Activated T-cell treated with anti-CD3 and anti-CD28 coated beads for 1 hour (primary cell): ENCODE measurements around the gene SNX4.
"Not testable (repeated sequence)": the region's sequence is repeated elsewhere in the genome, so short reads cannot be mapped to it uniquely, and the experiment has no call there.

Experiments used
- DNase-seq: peaks from one replicate; pipeline ENCODE4 v3.0.0-alpha.2; 2020; ENCODE audit warnings: low read depth

SNX4 gene

GRCh38 chr3:125462722-125463299, 57.2 kb downstream of the SNX4 start:
- DNase-seq = no peak

GRCh38 chr3:125461896-125462295, 58.1 kb downstream of the SNX4 start:
- DNase-seq = no peak

- DNase-seq = no peak
Measured at GRCh38 chr3:125460233-125460632, 59.8 kb downstream of the SNX4 start.

- no peak for DNase-seq
Measured at GRCh38 chr3:125443923-125444322, 76.1 kb downstream of the SNX4 start.

- no peak for DNase-seq
Measured at GRCh38 chr3:125442506-125442905, 77.5 kb downstream of the SNX4 start.

- DNase-seq = no peak
Measured at GRCh38 chr3:125440970-125441369, 79.0 kb downstream of the SNX4 start.

GRCh38 chr3:125440559-125440955, 79.4 kb downstream of the SNX4 start:
- no peak for DNase-seq

- DNase-seq = peak; percentile 59
Measured at GRCh38 chr3:125437631-125438435, 82.2 kb downstream of the SNX4 start.

- no peak for DNase-seq
Measured at GRCh38 chr3:125436921-125437320, 83.1 kb downstream of the SNX4 start.

GRCh38 chr3:125435231-125435630, 84.8 kb downstream of the SNX4 start:
- DNase-seq = no peak

GRCh38 chr3:125434582-125435011, 85.4 kb downstream of the SNX4 start:
- no peak for DNase-seq

GRCh38 chr3:125433611-125434041, 86.4 kb downstream of the SNX4 start:
- DNase-seq = no peak

GRCh38 chr3:125433091-125433534, 86.9 kb downstream of the SNX4 start:
- no peak for DNase-seq

- DNase-seq = no peak
Measured at GRCh38 chr3:125431912-125432790, 87.9 kb downstream of the SNX4 start.

- DNase-seq = no peak
Measured at GRCh38 chr3:125431391-125431790, 88.6 kb downstream of the SNX4 start.

GRCh38 chr3:125428216-125428830, 91.7 kb downstream of the SNX4 start:
- DNase-seq = no peak

- no peak for DNase-seq
Measured at GRCh38 chr3:125418306-125418705, 101.7 kb downstream of the SNX4 start.

GRCh38 chr3:125416235-125416634, 103.8 kb downstream of the SNX4 start:
- DNase-seq = no peak

- DNase-seq = no peak
Measured at GRCh38 chr3:125414669-125415068, 105.3 kb downstream of the SNX4 start.

GRCh38 chr3:125410922-125411321, 109.1 kb downstream of the SNX4 start:
- DNase-seq = no peak

GRCh38 chr3:125406070-125406469, 113.9 kb downstream of the SNX4 start:
- DNase-seq = no peak

- not testable (repeated sequence) for DNase-seq
Measured at GRCh38 chr3:125405515-125405914, 114.5 kb downstream of the SNX4 start.
